Measurements from ENCODE around the gene STIP1. TPM values are rescaled to one million over a fixed set of nuclear protein-coding genes. Genes with fewer than 3 reads are reported as not detected.

Gene STIP1
- total and polyA plus RNA-seq, 9 of the 15 experiments (the other 6 are each of a cell fraction or from before 2014, with no cell fraction given), result 58.1 to 465 (median 346) TPM

- TF ChIP-seq ZNF639 (CRISPR knock-in tag; conservative IDR thresholded peaks at IDR 0.05 in 1 of 2, IDR thresholded peaks at IDR 0.05 in 1 of 2) (peak in 1 of 2 experiments; percentile 64; a peak in 1 of 4 replicates), NCOA6 (IDR thresholded peaks at IDR 0.05) (no peak), C11orf30 (IDR thresholded peaks at IDR 0.05; ENCODE audit: low read depth) (no peak), CBX1 (IDR thresholded peaks at IDR 0.05; ENCODE audit: low read depth) (no peak; the same call in 1 of the 2 replicates), MITF (IDR thresholded peaks at IDR 0.05) (no peak; the same call in 1 of the 2 replicates), ZNF311 (CRISPR knock-in tag; IDR thresholded peaks at IDR 0.05) (no peak), ZNF717 (CRISPR knock-in tag; IDR thresholded peaks at IDR 0.05) (no peak), CBX2 (IDR thresholded peaks at IDR 0.05; ENCODE audit: insufficient read depth, low read length, poor library complexity, severe bottlenecking) (no peak), SIX5 (IDR thresholded peaks at IDR 0.05; ENCODE audit: borderline replicate concordance in 1 of 2, insufficient read depth in 1 of 2, low read depth in 1 of 2, low read length in 2 of 2) (peak; percentile 62 to 68; a peak in 3 of 4 replicates), NR2C1 (IDR thresholded peaks at IDR 0.05) (no peak), NR2C1 (tag; IDR thresholded peaks at IDR 0.05) (peak; percentile 67), ZNF584 (CRISPR knock-in tag; IDR thresholded peaks at IDR 0.05; ENCODE audit: low read depth) (no peak; the same call in 1 of the 2 replicates), CEBPZ (IDR thresholded peaks at IDR 0.05; ENCODE audit: borderline replicate concordance, low read depth, low read length) (no peak), POLR3G (IDR thresholded peaks at IDR 0.05; ENCODE audit: extremely low read depth, insufficient read length, insufficient replicate concordance) (no peak), MYC (IDR thresholded peaks at IDR 0.05; ENCODE audit: low read depth, low read length) (peak; percentile 97), MYC (CRISPR knock-in tag; IDR thresholded peaks at IDR 0.05; ENCODE audit: borderline replicate concordance, low read depth) (peak; percentile 42; the same call in 1 of the 2 replicates)
Observed at GRCh38 chr11:64165842-64166635, 19.9 kb upstream of the STIP1 start, which contains the start of gene MACROD1 (continued).
